HepG2 (cell line): ENCODE measurements around the gene IFT43. TPM values are rescaled to one million over a fixed set of nuclear protein-coding genes. Genes with fewer than 3 reads are reported as not detected.

Experiments used
- DPF2 ChIP-seq: sonication (generic); formaldehyde crosslinking; IDR thresholded peaks from 2 replicates; pipeline ENCODE4 v1.4.0; 2020; ENCODE audit warnings: mild to moderate bottlenecking, low read depth, missing genetic modification reagents, borderline replicate concordance
- ELF3 ChIP-seq: IDR thresholded peaks from 2 replicates; pipeline ENCODE4 v1.6.1; 2016; ENCODE audit warnings: missing genetic modification reagents, missing compliant biosample characterization
- ETV5 ChIP-seq: IDR thresholded peaks from 2 replicates; pipeline ENCODE4 v1.6.1; 2018; ENCODE audit warnings: missing biosample characterization, missing genetic modification reagents, inconsistent platforms, borderline replicate concordance
- FOXA1 ChIP-seq, 2 experiments: fragments of 450-650 bp in 1 of 2; sonication (generic) in 1 of 2; formaldehyde crosslinking in 1 of 2; IDR thresholded peaks; 2 replicates each; pipeline versions ENCODE4 v1.4.0 to v1.6.1; 2016 to 2020; ENCODE audit warnings: missing genetic modification reagents in 1 of 2
- HDAC2 ChIP-seq: sonication (generic); formaldehyde crosslinking; IDR thresholded peaks from 2 replicates; pipeline ENCODE4 v1.4.0; 2020; ENCODE audit warnings: missing genetic modification reagents
- HHEX ChIP-seq: IDR thresholded peaks from 2 replicates; pipeline ENCODE4 v1.6.1; 2016; ENCODE audit warnings: control low read depth
- HNF4A ChIP-seq: sonication (generic); formaldehyde crosslinking; IDR thresholded peaks from 2 replicates; pipeline ENCODE4 v1.4.0; 2020; ENCODE audit warnings: missing genetic modification reagents
- IKZF4 ChIP-seq: sonication (generic); formaldehyde crosslinking; IDR thresholded peaks from 2 replicates; pipeline ENCODE4 v1.5.1; 2020; ENCODE audit warnings: borderline replicate concordance, mild to moderate bottlenecking, low read depth, missing genetic modification reagents; ENCODE audit errors: not compliant biosample characterization
- MIER3 ChIP-seq: IDR thresholded peaks from 2 replicates; pipeline ENCODE4 v1.6.1; 2016; ENCODE audit warnings: missing compliant biosample characterization, borderline replicate concordance
- NR2F6 ChIP-seq, 2 experiments: IDR thresholded peaks; 2 replicates each; pipeline ENCODE4 v1.6.1; 2016; ENCODE audit warnings: antibody characterized with exemption in 1 of 2, mild to moderate bottlenecking in 1 of 2
- SALL1 ChIP-seq: sonication (generic); formaldehyde crosslinking; IDR thresholded peaks from 2 replicates; pipeline ENCODE4 v1.8.0; 2022; ENCODE audit warnings: mild to moderate bottlenecking, missing genetic modification reagents
- SMAD3 ChIP-seq: sonication (generic); formaldehyde crosslinking; IDR thresholded peaks from 2 replicates; pipeline ENCODE4 v1.4.0; 2020; ENCODE audit warnings: missing genetic modification reagents
- SOX6 ChIP-seq, 2 experiments: fragments of 450-650 bp in 1 of 2; sonication (generic) in 1 of 2; formaldehyde crosslinking in 1 of 2; IDR thresholded peaks; 2 replicates each; pipeline versions ENCODE4 v1.4.0 to v1.6.1; 2017 to 2020; ENCODE audit warnings: antibody characterized with exemption in 1 of 2, mild to moderate bottlenecking in 1 of 2, missing genetic modification reagents in 1 of 2
- ZBTB7A ChIP-seq: sonication (generic); formaldehyde crosslinking; IDR thresholded peaks from 2 replicates; pipeline ENCODE4 v1.8.0; 2022; ENCODE audit warnings: mild to moderate bottlenecking, missing genetic modification reagents
- ZIK1 ChIP-seq: sonication (generic); formaldehyde crosslinking; IDR thresholded peaks from 2 replicates; pipeline ENCODE4 v1.5.0; 2020; ENCODE audit warnings: mild to moderate bottlenecking, low read depth, missing genetic modification reagents, borderline replicate concordance
- ZNF382 ChIP-seq: sonication (generic); formaldehyde crosslinking; IDR thresholded peaks from 2 replicates; pipeline ENCODE4 v1.5.0; 2020; ENCODE audit warnings: missing genetic modification reagents, mild to moderate bottlenecking, borderline replicate concordance
- polyA plus RNA-seq, 8 experiments: library from polyadenylated mRNA; depleted of rRNA in 3 of 8; stranded (reverse) in 7 of 8; unstranded in 1 of 8; fragments of >200 nt; fragmentation: Illumina TruSeq in 4 of 8; extraction: Trizol in 4 of 8; gene quantifications; 2 replicates each; pipeline versions ENCODE4 v1.2.1 to v1.2.3, GENCODE V29; 2011 to 2016; ENCODE audit warnings: low read depth in 4 of 8, missing spikeins in 1 of 8, mixed read lengths in 1 of 8; ENCODE audit not compliant: insufficient read depth in 1 of 8
- total RNA-seq, 5 experiments: library from RNA; depleted of rRNA; stranded (reverse); fragments of >200 nt; fragmentation: Illumina TruSeq; extraction: Trizol; gene quantifications; 2 replicates each; pipeline ENCODE4 v1.2.3, GENCODE V29; 2016; ENCODE audit warnings: low read depth in 1 of 5
- TF ChIP-seq, protein P1 (sequence below): sonication (generic); formaldehyde crosslinking; conservative IDR thresholded peaks from 2 replicates; pipeline ENCODE4 v1.4.0; 2020; ENCODE audit warnings: missing genetic modification reagents
- TF ChIP-seq, protein P2 (sequence below): IDR thresholded peaks from 2 replicates; pipeline ENCODE4 v1.6.1; 2016; ENCODE audit warnings: missing genetic modification reagents, missing compliant biosample characterization
- TF ChIP-seq, protein P3 (sequence below): sonication (generic); formaldehyde crosslinking; conservative IDR thresholded peaks from 2 replicates; pipeline ENCODE4 v1.4.0; 2020; ENCODE audit warnings: missing genetic modification reagents
- TF ChIP-seq, protein P4 (sequence below): sonication (generic); formaldehyde crosslinking; IDR thresholded peaks from 2 replicates; pipeline ENCODE4 v1.4.0; 2020; ENCODE audit warnings: mild to moderate bottlenecking, missing genetic modification reagents
- TF ChIP-seq, protein P5 (sequence below): sonication (generic); formaldehyde crosslinking; IDR thresholded peaks from 2 replicates; pipeline ENCODE4 v1.4.0; 2020; ENCODE audit warnings: missing genetic modification reagents
- TF ChIP-seq, protein P6 (sequence below): sonication (generic); formaldehyde crosslinking; conservative IDR thresholded peaks from 2 replicates; pipeline ENCODE4 v1.8.0; 2022; ENCODE audit warnings: missing genetic modification reagents

Gene IFT43
- total and polyA plus RNA-seq, 2 of the 13 experiments (the other 11 are each of a cell fraction or from before 2014, with no cell fraction given) = 0.15 to 0.55 TPM

DNA sequence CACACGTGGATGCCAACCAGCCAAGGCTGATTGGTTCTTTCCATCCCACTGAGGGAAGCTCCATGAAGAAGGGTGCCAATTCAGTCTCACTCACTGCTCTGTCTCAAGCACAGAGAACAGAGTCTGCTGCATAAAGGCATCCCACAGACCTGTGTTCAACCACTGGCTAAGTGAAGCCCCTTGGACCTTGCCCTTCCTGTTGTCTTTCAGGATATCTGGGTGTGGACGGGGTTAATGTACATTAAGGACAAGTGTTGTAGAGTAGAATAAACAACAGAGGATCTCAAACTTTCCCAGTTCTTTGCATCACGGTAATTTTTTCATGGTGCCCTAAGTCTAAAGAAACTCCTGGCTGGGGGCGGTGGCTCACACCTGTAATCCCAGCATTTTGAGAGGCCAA is 133.0 kb downstream of the IFT43 start (continued):
- TF ChIP-seq, protein P1, sequence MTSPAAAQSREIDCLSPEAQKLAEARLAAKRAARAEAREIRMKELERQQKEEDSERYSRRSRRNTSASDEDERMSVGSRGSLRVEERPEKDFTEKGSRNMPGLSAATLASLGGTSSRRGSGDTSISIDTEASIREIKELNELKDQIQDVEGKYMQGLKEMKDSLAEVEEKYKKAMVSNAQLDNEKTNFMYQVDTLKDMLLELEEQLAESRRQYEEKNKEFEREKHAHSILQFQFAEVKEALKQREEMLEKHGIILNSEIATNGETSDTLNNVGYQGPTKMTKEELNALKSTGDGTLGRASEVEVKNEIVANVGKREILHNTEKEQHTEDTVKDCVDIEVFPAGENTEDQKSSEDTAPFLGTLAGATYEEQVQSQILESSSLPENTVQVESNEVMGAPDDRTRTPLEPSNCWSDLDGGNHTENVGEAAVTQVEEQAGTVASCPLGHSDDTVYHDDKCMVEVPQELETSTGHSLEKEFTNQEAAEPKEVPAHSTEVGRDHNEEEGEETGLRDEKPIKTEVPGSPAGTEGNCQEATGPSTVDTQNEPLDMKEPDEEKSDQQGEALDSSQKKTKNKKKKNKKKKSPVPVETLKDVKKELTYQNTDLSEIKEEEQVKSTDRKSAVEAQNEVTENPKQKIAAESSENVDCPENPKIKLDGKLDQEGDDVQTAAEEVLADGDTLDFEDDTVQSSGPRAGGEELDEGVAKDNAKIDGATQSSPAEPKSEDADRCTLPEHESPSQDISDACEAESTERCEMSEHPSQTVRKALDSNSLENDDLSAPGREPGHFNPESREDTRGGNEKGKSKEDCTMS = no peak
- TF ChIP-seq, protein P2, sequence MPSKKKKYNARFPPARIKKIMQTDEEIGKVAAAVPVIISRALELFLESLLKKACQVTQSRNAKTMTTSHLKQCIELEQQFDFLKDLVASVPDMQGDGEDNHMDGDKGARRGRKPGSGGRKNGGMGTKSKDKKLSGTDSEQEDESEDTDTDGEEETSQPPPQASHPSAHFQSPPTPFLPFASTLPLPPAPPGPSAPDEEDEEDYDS (CRISPR knock-in tag) = no peak
- TF ChIP-seq, protein P3, sequence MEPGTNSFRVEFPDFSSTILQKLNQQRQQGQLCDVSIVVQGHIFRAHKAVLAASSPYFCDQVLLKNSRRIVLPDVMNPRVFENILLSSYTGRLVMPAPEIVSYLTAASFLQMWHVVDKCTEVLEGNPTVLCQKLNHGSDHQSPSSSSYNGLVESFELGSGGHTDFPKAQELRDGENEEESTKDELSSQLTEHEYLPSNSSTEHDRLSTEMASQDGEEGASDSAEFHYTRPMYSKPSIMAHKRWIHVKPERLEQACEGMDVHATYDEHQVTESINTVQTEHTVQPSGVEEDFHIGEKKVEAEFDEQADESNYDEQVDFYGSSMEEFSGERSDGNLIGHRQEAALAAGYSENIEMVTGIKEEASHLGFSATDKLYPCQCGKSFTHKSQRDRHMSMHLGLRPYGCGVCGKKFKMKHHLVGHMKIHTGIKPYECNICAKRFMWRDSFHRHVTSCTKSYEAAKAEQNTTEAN (CRISPR knock-in tag) = no peak
- TF ChIP-seq NR2F6 (IDR thresholded peaks at IDR 0.05) = no peak
- TF ChIP-seq NR2F6 (CRISPR knock-in tag; IDR thresholded peaks at IDR 0.05) = 0 out of 2 replicates have a peak, but pooled peaks have one; percentile 40
- TF ChIP-seq ZBTB7A (CRISPR knock-in tag) = 0 out of 2 replicates have a peak, but pooled peaks have one; percentile 26
- no peak for TF ChIP-seq SMAD3 (CRISPR knock-in tag)
- TF ChIP-seq HNF4A = peak; percentile 81
- TF ChIP-seq, protein P4, sequence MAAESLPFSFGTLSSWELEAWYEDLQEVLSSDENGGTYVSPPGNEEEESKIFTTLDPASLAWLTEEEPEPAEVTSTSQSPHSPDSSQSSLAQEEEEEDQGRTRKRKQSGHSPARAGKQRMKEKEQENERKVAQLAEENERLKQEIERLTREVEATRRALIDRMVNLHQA = no peak
- no peak for TF ChIP-seq ZIK1 (CRISPR knock-in tag)
- TF ChIP-seq ZNF382 (CRISPR knock-in tag) = no peak
- no peak for TF ChIP-seq FOXA1 (IDR thresholded peaks at IDR 0.05)
- peak; percentile 38; the same call in 1 of the 2 replicates for TF ChIP-seq FOXA1 (CRISPR knock-in tag; IDR thresholded peaks at IDR 0.05)
- TF ChIP-seq SALL1 (CRISPR knock-in tag) = peak; percentile 60
- no peak for TF ChIP-seq IKZF4 (CRISPR knock-in tag)
- TF ChIP-seq, protein P5, sequence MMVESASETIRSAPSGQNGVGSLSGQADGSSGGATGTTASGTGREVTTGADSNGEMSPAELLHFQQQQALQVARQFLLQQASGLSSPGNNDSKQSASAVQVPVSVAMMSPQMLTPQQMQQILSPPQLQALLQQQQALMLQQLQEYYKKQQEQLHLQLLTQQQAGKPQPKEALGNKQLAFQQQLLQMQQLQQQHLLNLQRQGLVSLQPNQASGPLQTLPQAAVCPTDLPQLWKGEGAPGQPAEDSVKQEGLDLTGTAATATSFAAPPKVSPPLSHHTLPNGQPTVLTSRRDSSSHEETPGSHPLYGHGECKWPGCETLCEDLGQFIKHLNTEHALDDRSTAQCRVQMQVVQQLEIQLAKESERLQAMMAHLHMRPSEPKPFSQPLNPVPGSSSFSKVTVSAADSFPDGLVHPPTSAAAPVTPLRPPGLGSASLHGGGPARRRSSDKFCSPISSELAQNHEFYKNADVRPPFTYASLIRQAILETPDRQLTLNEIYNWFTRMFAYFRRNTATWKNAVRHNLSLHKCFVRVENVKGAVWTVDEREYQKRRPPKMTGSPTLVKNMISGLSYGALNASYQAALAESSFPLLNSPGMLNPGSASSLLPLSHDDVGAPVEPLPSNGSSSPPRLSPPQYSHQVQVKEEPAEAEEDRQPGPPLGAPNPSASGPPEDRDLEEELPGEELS (CRISPR knock-in tag) = peak; percentile 85
- TF ChIP-seq DPF2 (CRISPR knock-in tag) = peak; percentile 66; the same call in 1 of the 2 replicates
- peak; percentile 28; the same call in 1 of the 2 replicates for TF ChIP-seq HDAC2 (CRISPR knock-in tag)
- peak; percentile 71 for TF ChIP-seq ELF3 (CRISPR knock-in tag)
- peak; percentile 90 for TF ChIP-seq ETV5
- 0 out of 2 replicates have a peak, but pooled peaks have one; percentile 31 for TF ChIP-seq MIER3 (CRISPR knock-in tag)
- no peak for TF ChIP-seq SOX6 (IDR thresholded peaks at IDR 0.05)
- peak; percentile 32; the same call in 1 of the 2 replicates for TF ChIP-seq SOX6 (CRISPR knock-in tag; IDR thresholded peaks at IDR 0.05)
- TF ChIP-seq, protein P6, sequence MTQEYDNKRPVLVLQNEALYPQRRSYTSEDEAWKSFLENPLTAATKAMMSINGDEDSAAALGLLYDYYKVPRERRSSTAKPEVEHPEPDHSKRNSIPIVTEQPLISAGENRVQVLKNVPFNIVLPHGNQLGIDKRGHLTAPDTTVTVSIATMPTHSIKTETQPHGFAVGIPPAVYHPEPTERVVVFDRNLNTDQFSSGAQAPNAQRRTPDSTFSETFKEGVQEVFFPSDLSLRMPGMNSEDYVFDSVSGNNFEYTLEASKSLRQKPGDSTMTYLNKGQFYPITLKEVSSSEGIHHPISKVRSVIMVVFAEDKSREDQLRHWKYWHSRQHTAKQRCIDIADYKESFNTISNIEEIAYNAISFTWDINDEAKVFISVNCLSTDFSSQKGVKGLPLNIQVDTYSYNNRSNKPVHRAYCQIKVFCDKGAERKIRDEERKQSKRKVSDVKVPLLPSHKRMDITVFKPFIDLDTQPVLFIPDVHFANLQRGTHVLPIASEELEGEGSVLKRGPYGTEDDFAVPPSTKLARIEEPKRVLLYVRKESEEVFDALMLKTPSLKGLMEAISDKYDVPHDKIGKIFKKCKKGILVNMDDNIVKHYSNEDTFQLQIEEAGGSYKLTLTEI (CRISPR knock-in tag) = no peak
- TF ChIP-seq HHEX (CRISPR knock-in tag) = 0 out of 2 replicates have a peak, but pooled peaks have one; percentile 18
